H1 (cell line): ENCODE results near the gene RNF126. TPM values are rescaled to one million over a fixed set of nuclear protein-coding genes. Genes with fewer than 3 reads are reported as not detected.

ENCODE experiments used
- CTCF ChIA-PET: fragments of 300-600 bp; sonication (Branson Sonifier 250); formaldehyde crosslinking; loops from one replicate; lab custom pipeline; 2021; ENCODE audit not compliant: partially characterized antibody; lab: Charles Lee
- POLR2A ChIA-PET: fragments of 300-600 bp; sonication (Branson Sonifier 250); formaldehyde crosslinking; loops from one replicate; lab custom pipeline; 2021; ENCODE audit warnings: inconsistent platforms; ENCODE audit not compliant: partially characterized antibody; lab: Charles Lee
- DNase-seq, 2 experiments: peaks; one replicate each; pipeline versions ENCODE4 v3.0.0 to v3.0.0-alpha.2; 2010 to 2022; ENCODE audit warnings: low spot score in 2 of 2, low read depth in 1 of 2, mixed read lengths in 1 of 2
- FAIRE-seq: peaks from 2 replicates; lab custom pipeline; 2011; peaks lifted over from hg19 to GRCh38; lab: Jason Lieb, UNC
- H2AFZ ChIP-seq: 2 replicates; pipeline ENCODE4 v1.8.1; 2012; ENCODE audit warnings: low read length, inconsistent platforms
- H2AK5ac ChIP-seq: 2 replicates; pipeline ENCODE4 v1.6.1; 2013; ENCODE audit warnings: low read depth, low read length
- H2BK120ac ChIP-seq: replicated peaks from 2 replicates; pipeline ENCODE3; 2013; ENCODE audit warnings: low read depth, low read length, inconsistent platforms
- H2BK12ac ChIP-seq: 2 replicates; pipeline ENCODE4 v1.6.1; 2013; ENCODE audit warnings: low read depth, low read length
- H2BK15ac ChIP-seq: 2 replicates; pipeline ENCODE4 v1.6.1; 2013; ENCODE audit warnings: low read length
- H2BK20ac ChIP-seq: 2 replicates; pipeline ENCODE4 v1.6.1; 2013; ENCODE audit warnings: low read length
- H2BK5ac ChIP-seq: 2 replicates; pipeline ENCODE4 v1.6.1; 2013; ENCODE audit warnings: low read depth, low read length
- H3K14ac ChIP-seq: 2 replicates; pipeline ENCODE4 v1.6.1; 2013; ENCODE audit warnings: inconsistent platforms; ENCODE audit not compliant: insufficient read length
- H3K18ac ChIP-seq: 2 replicates; pipeline ENCODE4 v1.6.1; 2013; ENCODE audit warnings: low read length; ENCODE audit errors: extremely low read depth
- H3K23ac ChIP-seq: 2 replicates; pipeline ENCODE4 v1.6.1; 2013; ENCODE audit warnings: inconsistent platforms; ENCODE audit not compliant: insufficient read length
- H3K23me2 ChIP-seq: 2 replicates; pipeline ENCODE4 v1.6.1; 2013; ENCODE audit warnings: low read depth, low read length
- H3K27ac ChIP-seq: 2 replicates; pipeline ENCODE4 v1.6.1; 2011; ENCODE audit warnings: low read depth, low read length, inconsistent platforms
- H3K27me3 ChIP-seq, 4 experiments: replicated peaks in 1 of 4; 1 replicate in 1 of 4; 2 replicates in 3 of 4; pipeline versions ENCODE4 v1.6.1 to v1.8.1; 2011 to 2013; ENCODE audit warnings: low read length in 3 of 4, mild to moderate bottlenecking in 3 of 4, inconsistent platforms in 2 of 4, mixed read lengths in 2 of 4, moderate library complexity in 1 of 4; ENCODE audit not compliant: control insufficient read depth in 3 of 4, insufficient read depth in 3 of 4; ENCODE audit errors: extremely low read depth in 1 of 4
- H3K36me3 ChIP-seq, 4 experiments: 2 replicates each; pipeline versions ENCODE4 v1.6.1 to v1.8.1; 2011 to 2013; ENCODE audit warnings: mild to moderate bottlenecking in 4 of 4, low read length in 3 of 4, moderate library complexity in 2 of 4, control low read depth in 1 of 4, inconsistent platforms in 1 of 4; ENCODE audit not compliant: insufficient read depth in 4 of 4, control insufficient read depth in 2 of 4
- H3K4ac ChIP-seq: replicated peaks from 2 replicates; pipeline ENCODE3; 2013; ENCODE audit warnings: low read length, low read depth, mixed read lengths, inconsistent platforms; ENCODE audit not compliant: insufficient read length
- H3K4me1 ChIP-seq, 4 experiments: replicated peaks in 1 of 4; 1 replicate in 1 of 4; 2 replicates in 3 of 4; pipeline versions ENCODE4 v1.6.1 to v1.8.1; 2011 to 2013; ENCODE audit warnings: low read length in 3 of 4, inconsistent platforms in 2 of 4, mixed read lengths in 1 of 4; ENCODE audit not compliant: insufficient read depth in 4 of 4, control insufficient read depth in 3 of 4
- H3K4me2 ChIP-seq, 2 experiments: 2 replicates each; pipeline versions ENCODE4 v1.6.1 to v1.8.1; 2011 to 2013; ENCODE audit warnings: low read depth in 2 of 2, low read length in 2 of 2, control low read depth in 1 of 2, inconsistent platforms in 1 of 2, mild to moderate bottlenecking in 1 of 2; ENCODE audit not compliant: insufficient read depth in 1 of 2
- H3K4me3 ChIP-seq, 4 experiments: fragments of 200-600, 300-600 bp in 1 of 4; sonication (generic), shearing (Covaris generic), sonication (Bioruptor Twin) in 1 of 4; 2 replicates each; pipeline versions ENCODE4 v1.5.1 to v1.8.1; 2011 to 2016; ENCODE audit warnings: low read length in 4 of 4, low read depth in 3 of 4, control low read depth in 2 of 4, inconsistent platforms in 2 of 4, mild to moderate bottlenecking in 2 of 4, mixed read lengths in 1 of 4, moderate library complexity in 1 of 4; ENCODE audit not compliant: insufficient read depth in 2 of 4; ENCODE audit errors: extremely low read depth in 1 of 4
- H3K56ac ChIP-seq: replicated peaks from 2 replicates; pipeline ENCODE3; 2013; ENCODE audit warnings: low read depth, mild to moderate bottlenecking, mixed read lengths, low read length, inconsistent platforms; ENCODE audit not compliant: insufficient read length
- H3K79me1 ChIP-seq: 2 replicates; pipeline ENCODE4 v1.6.1; 2013; ENCODE audit warnings: low read depth, low read length, control low read depth
- H3K79me2 ChIP-seq, 2 experiments: 2 replicates each; pipeline versions ENCODE4 v1.6.1 to v1.8.1; 2012 to 2013; ENCODE audit warnings: low read length in 2 of 2, mild to moderate bottlenecking in 2 of 2, inconsistent platforms in 1 of 2; ENCODE audit not compliant: insufficient read depth in 2 of 2, control insufficient read depth in 1 of 2
- H3K9ac ChIP-seq, 4 experiments: replicated peaks in 1 of 4; 1 replicate in 1 of 4; 2 replicates in 3 of 4; pipeline versions ENCODE4 v1.6.1 to v1.8.1; 2011 to 2013; ENCODE audit warnings: low read depth in 3 of 4, low read length in 3 of 4, control low read depth in 2 of 4, mild to moderate bottlenecking in 2 of 4, moderate library complexity in 2 of 4, inconsistent platforms in 1 of 4; ENCODE audit errors: extremely low read depth in 1 of 4
- H3K9me3 ChIP-seq, 2 experiments: 2 replicates each; pipeline versions ENCODE4 v1.6.1 to v1.8.1; 2012 to 2013; ENCODE audit warnings: mild to moderate bottlenecking in 2 of 2, moderate library complexity in 2 of 2, control low read depth in 1 of 2, inconsistent platforms in 1 of 2, low read depth in 1 of 2, low read length in 1 of 2, mixed read lengths in 1 of 2; ENCODE audit not compliant: insufficient read depth in 2 of 2
- H4K20me1 ChIP-seq, 2 experiments: replicated peaks in 1 of 2; 2 replicates each; pipeline versions ENCODE3 to v1.8.1; 2011 to 2013; ENCODE audit warnings: inconsistent platforms in 2 of 2, low read length in 2 of 2, mild to moderate bottlenecking in 1 of 2; ENCODE audit not compliant: insufficient read depth in 2 of 2, control insufficient read depth in 1 of 2
- H4K5ac ChIP-seq: 2 replicates; pipeline ENCODE4 v1.6.1; 2013; ENCODE audit warnings: low read length, low read depth, mixed read lengths, inconsistent platforms; ENCODE audit not compliant: insufficient read length
- H4K8ac ChIP-seq: 2 replicates; pipeline ENCODE4 v1.8.0; 2013; ENCODE audit warnings: mild to moderate bottlenecking, moderate library complexity, low read length, inconsistent platforms; ENCODE audit not compliant: insufficient read depth; ENCODE audit errors: extremely low read depth
- H4K91ac ChIP-seq: replicated peaks from 2 replicates; pipeline ENCODE3; 2013; ENCODE audit warnings: low read length, mixed read lengths, inconsistent platforms; ENCODE audit not compliant: insufficient read length
- ATF2 ChIP-seq: IDR thresholded peaks from 2 replicates; pipeline ENCODE4 v1.6.1; 2012; ENCODE audit warnings: low read length, inconsistent platforms
- BRCA1 ChIP-seq: IDR thresholded peaks from 2 replicates; pipeline ENCODE4 v1.6.1; 2012; ENCODE audit warnings: low read depth, low read length, improper control_type of control experiment
- CREB1 ChIP-seq: IDR thresholded peaks from 2 replicates; pipeline ENCODE4 v1.6.1; 2012; ENCODE audit warnings: inconsistent platforms
- MAFK ChIP-seq: IDR thresholded peaks from 2 replicates; pipeline ENCODE4 v1.6.1; 2012; ENCODE audit warnings: low read depth, mild to moderate bottlenecking, improper control_type of control experiment, low read length
- POU5F1 ChIP-seq: IDR thresholded peaks from 2 replicates; pipeline ENCODE4 v1.6.1; 2011; ENCODE audit warnings: low read depth, mild to moderate bottlenecking, low read length, moderate library complexity
- RXRA ChIP-seq: IDR thresholded peaks from 2 replicates; pipeline ENCODE4 v1.6.1; 2011; ENCODE audit warnings: low read depth, mild to moderate bottlenecking, low read length, moderate library complexity; ENCODE audit not compliant: insufficient read depth
- SRF ChIP-seq: IDR thresholded peaks from 2 replicates; pipeline ENCODE4 v1.6.1; 2011; ENCODE audit warnings: mild to moderate bottlenecking, low read depth, low read length, moderate library complexity
- TAF1 ChIP-seq: IDR thresholded peaks from 2 replicates; pipeline ENCODE4 v1.6.1; 2011; ENCODE audit warnings: mild to moderate bottlenecking, low read depth, low read length
- ZNF274 ChIP-seq: IDR thresholded peaks from 2 replicates; pipeline ENCODE4 v1.7.0; 2012; ENCODE audit warnings: low read length, borderline replicate concordance; ENCODE audit errors: extremely low read depth
- WGBS, 2 experiments: shearing (Covaris generic) in 1 of 2; methylation state at CpG; one replicate each; pipeline versions ENCODE4 v1.1.6 to v1.1.7; 2013 to 2015; ENCODE audit warnings: low lambda C conversion rate in 2 of 2, mixed read lengths in 2 of 2, inconsistent platforms in 1 of 2, low coverage in 1 of 2, missing lambda C conversion rate in 1 of 2; ENCODE audit not compliant: insufficient replicate concordance in 2 of 2, insufficient coverage in 1 of 2, insufficient read length in 1 of 2; ENCODE audit errors: extremely low coverage in 1 of 2, missing lambda C conversion rate in 1 of 2; 5-methylcytosine and 5-hydroxymethylcytosine counted together
- polyA plus RNA-seq, 7 experiments: library from polyadenylated mRNA; depleted of rRNA in 3 of 7; stranded (reverse) in 5 of 7; unstranded in 2 of 7; fragments of >200 nt in 5 of 7; fragments of 200-250 nt in 2 of 7; gene quantifications; 1 replicate in 5 of 7; 2 replicates in 1 of 7; 4 replicates in 1 of 7; pipeline versions ENCODE4 v1.2.1 to v1.2.3, GENCODE V29; 2011 to 2013; ENCODE audit warnings: missing spikeins in 2 of 7, mixed read lengths in 2 of 7
- total RNA-seq: library from RNA; stranded (reverse); fragmentation: NEBNext Ultra II Directional; extraction: Animal tissue kit (Norgen Biotek cat#: 25700); gene quantifications from 2 replicates; pipeline ENCODE4 v1.2.1, GENCODE V29; 2021

The RNF126 gene
- total and polyA plus RNA-seq, 2 of the 8 experiments (the other 6 are each of a cell fraction or from before 2014, with no cell fraction given): 21.8 to 68.0 TPM

GRCh38 chr19:648305-648704 is 14.7 kb downstream of the RNF126 start:
- H3K18ac ChIP-seq: no peak overlapping the region
- H2BK20ac ChIP-seq: no peak overlapping the region
- no peak overlapping the region for H3K9ac ChIP-seq
- peaks cover 0 to 70% (median 18%) of the 10 kb centered on the region in 4 experiments; a peak in 6 of 8 replicates for H3K36me3 ChIP-seq
- H3K79me2 ChIP-seq: peaks cover 0 to 13% of the 10 kb centered on the region in 2 experiments; a peak in 3 of 4 replicates
- no peaks in the 10 kb centered on the region for H3K27me3 ChIP-seq
- H3K27ac ChIP-seq: no peak overlapping the region
- H2BK12ac ChIP-seq: no peak overlapping the region
- H3K56ac ChIP-seq: no peak overlapping the region
- H3K9me3 ChIP-seq: no peaks in the 10 kb centered on the region
- no peak overlapping the region for H2BK15ac ChIP-seq
- no peaks in the 10 kb centered on the region for H3K4me1 ChIP-seq
- WGBS, 2 experiments: 89% methylated on average over 8 of the region's 29 CpGs; no CpG with 5 or more reads in 1 of the 2 experiments
- DNase-seq (no peak), FAIRE-seq (no peak)
- POLR2A ChIA-PET: interaction anchor here (0.5 to 2.3 kb wide), 3 partner anchors 8 to 72 kb away, joined by 3 to 9 read pairs (median 3); partner anchors contain the start of gene RNF126
- no peak overlapping the region for H3K4ac ChIP-seq
- TF ChIP-seq ATF2 (no peak), ZNF274 (no peak), SRF (no peak), CREB1 (no peak), MAFK (no peak), BRCA1 (no peak), RXRA (no peak), TAF1 (no peak), POU5F1 (no peak)
- TF ChIP-seq, all 59 proteins: peak for 0
- no peak overlapping the region for H4K5ac ChIP-seq
- H3K23me2 ChIP-seq: no peaks in the 10 kb centered on the region
- H2BK120ac ChIP-seq: no peak overlapping the region
- CTCF ChIA-PET: interaction anchor here (1.8 kb wide), 1 partner anchor 13 kb away, joined by 4 read pairs; no protein-coding TSS in a partner anchor
- 0 out of 2 replicates have a peak, but pooled peaks cover 1% of the 10 kb centered on the region for H3K79me1 ChIP-seq
- H2AFZ ChIP-seq: no peak overlapping the region
- H3K4me3 ChIP-seq: no peak overlapping the region
- H3K4me2 ChIP-seq: no peak overlapping the region
- no peak overlapping the region for H2AK5ac ChIP-seq
- H3K14ac ChIP-seq: no peak overlapping the region
- no peak overlapping the region for H4K91ac ChIP-seq
- no peak overlapping the region for H2BK5ac ChIP-seq
- no peak overlapping the region for H3K23ac ChIP-seq
- peaks cover 13 to 19% of the 10 kb centered on the region in 2 experiments for H4K20me1 ChIP-seq
- no peak overlapping the region for H4K8ac ChIP-seq
